Activated naive CD8-positive, alpha-beta T cell treated with anti-CD3 and anti-CD28 coated beads, Interleukin-2, amount 10 ng/mL, durations not matched to agents 7 days and 5 days (primary cell): ENCODE measurements around the gene TRAP1. TPM values are rescaled to one million over a fixed set of nuclear protein-coding genes. Genes with fewer than 3 reads are reported as not detected.

ENCODE experiments used
- ATAC-seq: fragments of 150-1000 bp; cut with Tn5 transposase; one replicate; pipeline ENCODE4 v1.10.0; 2021; ENCODE audit warnings: low read depth, moderate library complexity
- POLR2A ChIA-PET: fragments of 350-600 bp; sonication (Branson Sonifier 250); formaldehyde crosslinking; loops from one replicate; lab custom pipeline; 2021; ENCODE audit warnings: antibody characterized with exemption; lab: Charles Lee
- DNase-seq: peaks from one replicate; pipeline ENCODE4 v3.0.0; 2021
- H3K27ac Mint-ChIP-seq: one replicate; pipeline ENCODE4 v1.8.0; 2022; ENCODE audit warnings: mild to moderate bottlenecking, mixed read lengths
- H3K27me3 Mint-ChIP-seq: one replicate; pipeline ENCODE4 v1.8.0; 2022; ENCODE audit warnings: mild to moderate bottlenecking, moderate library complexity, mixed read lengths
- H3K36me3 Mint-ChIP-seq: one replicate; pipeline ENCODE4 v1.8.0; 2021; ENCODE audit warnings: mild to moderate bottlenecking, mixed read lengths
- H3K4me1 Mint-ChIP-seq: one replicate; pipeline ENCODE4 v1.8.0; 2021; ENCODE audit warnings: mixed read lengths
- H3K4me3 Mint-ChIP-seq: one replicate; pipeline ENCODE4 v1.8.0; 2022; ENCODE audit warnings: mild to moderate bottlenecking, moderate library complexity, mixed read lengths
- H3K9me3 Mint-ChIP-seq: one replicate; pipeline ENCODE4 v1.8.0; 2021; ENCODE audit warnings: mixed read lengths
- total RNA-seq, 2 experiments: library from RNA; stranded (reverse); gene quantifications; one replicate each; pipeline ENCODE4 v1.2.3, GENCODE V29; 2021

TRAP1 gene
- total RNA-seq, 2 experiments from 2014 or later = 116 to 121 TPM

- no peaks in the 10 kb centered on the region for H3K27me3 Mint-ChIP-seq
- H3K27ac Mint-ChIP-seq = no peak overlapping the region
- POLR2A ChIA-PET = no interaction called here
- H3K4me1 Mint-ChIP-seq = peaks cover 6% of the 10 kb centered on the region
- ATAC-seq (no peak), DNase-seq (peak; percentile 12)
- H3K36me3 Mint-ChIP-seq = peaks cover 32% of the 10 kb centered on the region
- H3K4me3 Mint-ChIP-seq = no peak overlapping the region
- H3K9me3 Mint-ChIP-seq = no peaks in the 10 kb centered on the region
These were observed 31.0 kb upstream of the TRAP1 start for GRCh38 chr16:3748307-3748706.

- Mint-ChIP-seq H3K4me3 (no peak overlapping the region), H3K4me1 (peaks cover 6% of the 10 kb centered on the region), H3K36me3 (peaks cover 27% of the 10 kb centered on the region), H3K27me3 (no peaks in the 10 kb centered on the region), H3K27ac (no peak overlapping the region), H3K9me3 (no peaks in the 10 kb centered on the region)
- ATAC-seq = no peak
- DNase-seq = no peak
- POLR2A ChIA-PET = interaction anchor here (0.6 kb wide), 1 partner anchor 41 kb away, joined by 3 read pairs; no protein-coding TSS in a partner anchor
These were observed 28.5 kb upstream of the TRAP1 start for GRCh38 chr16:3745751-3746355.

GRCh38 chr16:3744018-3744417 is 26.7 kb upstream of the TRAP1 start:
- POLR2A ChIA-PET = no interaction called here
- DNase-seq = no peak
- H3K27ac Mint-ChIP-seq = no peak overlapping the region
- peaks cover 2% of the 10 kb centered on the region for H3K4me1 Mint-ChIP-seq
- H3K36me3 Mint-ChIP-seq = peaks cover 19% of the 10 kb centered on the region
- H3K27me3 Mint-ChIP-seq = no peaks in the 10 kb centered on the region
- no peaks in the 10 kb centered on the region for H3K9me3 Mint-ChIP-seq
- ATAC-seq = no peak
- no peak overlapping the region for H3K4me3 Mint-ChIP-seq

GRCh38 chr16:3740934-3741333 is 23.6 kb upstream of the TRAP1 start:
- Mint-ChIP-seq H3K27me3 (no peaks in the 10 kb centered on the region), H3K4me1 (no peaks in the 10 kb centered on the region), H3K36me3 (peaks cover 18% of the 10 kb centered on the region), H3K4me3 (no peak overlapping the region), H3K9me3 (no peaks in the 10 kb centered on the region), H3K27ac (no peak overlapping the region)
- POLR2A ChIA-PET = interaction anchor here (1.1 kb wide), 1 partner anchor 41 kb away, joined by 3 read pairs; no protein-coding TSS in a partner anchor
- DNase-seq (no peak), ATAC-seq (no peak)

GRCh38 chr16:3740186-3740585 is 22.9 kb upstream of the TRAP1 start:
- Mint-ChIP-seq H3K36me3 (peaks cover 22% of the 10 kb centered on the region), H3K9me3 (no peaks in the 10 kb centered on the region), H3K27me3 (no peaks in the 10 kb centered on the region), H3K4me3 (no peak overlapping the region), H3K27ac (no peak overlapping the region), H3K4me1 (no peaks in the 10 kb centered on the region)
- POLR2A ChIA-PET = no interaction called here
- no peak for ATAC-seq
- DNase-seq = no peak

GRCh38 chr16:3739636-3740035 is 22.3 kb upstream of the TRAP1 start:
- POLR2A ChIA-PET = no interaction called here
- Mint-ChIP-seq H3K4me1 (no peaks in the 10 kb centered on the region), H3K9me3 (no peaks in the 10 kb centered on the region), H3K36me3 (peaks cover 28% of the 10 kb centered on the region), H3K27ac (no peak overlapping the region), H3K27me3 (no peaks in the 10 kb centered on the region), H3K4me3 (no peak overlapping the region)
- ATAC-seq (no peak), DNase-seq (no peak)

GRCh38 chr16:3738541-3738940 is 21.2 kb upstream of the TRAP1 start:
- Mint-ChIP-seq H3K4me3 (no peak overlapping the region), H3K27ac (no peak overlapping the region), H3K4me1 (no peaks in the 10 kb centered on the region), H3K36me3 (peaks cover 33% of the 10 kb centered on the region), H3K27me3 (no peaks in the 10 kb centered on the region), H3K9me3 (no peaks in the 10 kb centered on the region)
- ATAC-seq (no peak), DNase-seq (no peak)
- POLR2A ChIA-PET = no interaction called here

GRCh38 chr16:3738128-3738527 is 20.8 kb upstream of the TRAP1 start:
- H3K4me1 Mint-ChIP-seq = no peaks in the 10 kb centered on the region
- H3K27ac Mint-ChIP-seq = no peak overlapping the region
- ATAC-seq (no peak), DNase-seq (no peak)
- no peaks in the 10 kb centered on the region for H3K9me3 Mint-ChIP-seq
- POLR2A ChIA-PET = no interaction called here
- H3K4me3 Mint-ChIP-seq = no peak overlapping the region
- H3K27me3 Mint-ChIP-seq = no peaks in the 10 kb centered on the region
- peaks cover 33% of the 10 kb centered on the region for H3K36me3 Mint-ChIP-seq

GRCh38 chr16:3737181-3737580 is 19.9 kb upstream of the TRAP1 start:
- DNase-seq = no peak
- H3K4me3 Mint-ChIP-seq = no peak overlapping the region
- no peak for ATAC-seq
- H3K27ac Mint-ChIP-seq = no peak overlapping the region
- POLR2A ChIA-PET = no interaction called here
- peaks cover 33% of the 10 kb centered on the region for H3K36me3 Mint-ChIP-seq
- no peaks in the 10 kb centered on the region for H3K9me3 Mint-ChIP-seq
- H3K4me1 Mint-ChIP-seq = no peaks in the 10 kb centered on the region
- H3K27me3 Mint-ChIP-seq = no peaks in the 10 kb centered on the region

- ATAC-seq = no peak
- POLR2A ChIA-PET = no interaction called here
- no peak for DNase-seq
- Mint-ChIP-seq H3K9me3 (no peaks in the 10 kb centered on the region), H3K4me1 (no peaks in the 10 kb centered on the region), H3K27me3 (no peaks in the 10 kb centered on the region), H3K36me3 (peaks cover 34% of the 10 kb centered on the region), H3K27ac (no peak overlapping the region), H3K4me3 (no peak overlapping the region)
These were observed 18.8 kb upstream of the TRAP1 start for GRCh38 chr16:3736116-3736515.

GRCh38 chr16:3735541-3735940 is 18.2 kb upstream of the TRAP1 start:
- Mint-ChIP-seq H3K9me3 (no peaks in the 10 kb centered on the region), H3K27me3 (no peaks in the 10 kb centered on the region), H3K27ac (no peak overlapping the region), H3K4me1 (no peaks in the 10 kb centered on the region), H3K4me3 (no peak overlapping the region), H3K36me3 (peaks cover 35% of the 10 kb centered on the region)
- no peak for DNase-seq
- POLR2A ChIA-PET = no interaction called here
- no peak for ATAC-seq

GRCh38 chr16:3734758-3735221 is 17.5 kb upstream of the TRAP1 start:
- no peaks in the 10 kb centered on the region for H3K4me1 Mint-ChIP-seq
- H3K9me3 Mint-ChIP-seq = no peaks in the 10 kb centered on the region
- H3K4me3 Mint-ChIP-seq = no peak overlapping the region
- H3K36me3 Mint-ChIP-seq = peaks cover 35% of the 10 kb centered on the region
- H3K27ac Mint-ChIP-seq = peak overlapping the region; percentile 21
- H3K27me3 Mint-ChIP-seq = no peaks in the 10 kb centered on the region
- peak; percentile 21 for DNase-seq
- peak; percentile 42 for ATAC-seq
- POLR2A ChIA-PET = no interaction called here

- H3K27me3 Mint-ChIP-seq = no peaks in the 10 kb centered on the region
- DNase-seq = peak; percentile 21
- H3K36me3 Mint-ChIP-seq = peaks cover 32% of the 10 kb centered on the region
- no peak overlapping the region for H3K4me3 Mint-ChIP-seq
- POLR2A ChIA-PET = no interaction called here
- ATAC-seq = no peak
- H3K4me1 Mint-ChIP-seq = no peaks in the 10 kb centered on the region
- no peaks in the 10 kb centered on the region for H3K9me3 Mint-ChIP-seq
- H3K27ac Mint-ChIP-seq = no peak overlapping the region
These were observed 16.9 kb upstream of the TRAP1 start for GRCh38 chr16:3734084-3734757.

- Mint-ChIP-seq H3K4me3 (no peak overlapping the region), H3K4me1 (no peaks in the 10 kb centered on the region), H3K9me3 (no peaks in the 10 kb centered on the region), H3K27ac (no peak overlapping the region), H3K36me3 (peaks cover 26% of the 10 kb centered on the region), H3K27me3 (no peaks in the 10 kb centered on the region)
- no peak for ATAC-seq
- peak; percentile 15 for DNase-seq
- POLR2A ChIA-PET = interaction anchor here (1.4 kb wide), 1 partner anchor 15 kb away, joined by 3 read pairs; the partner anchor contains the start of gene TRAP1
These were observed 14.8 kb upstream of the TRAP1 start for GRCh38 chr16:3732171-3732570.
